A549 (cell line): ENCODE data around the gene BIK.

Source experiments
- CEBPB ChIP-seq, 2 experiments: fragments of >200 bp in 1 of 2; sonication (Bioruptor Twin) in 1 of 2; formaldehyde crosslinking in 1 of 2; IDR thresholded peaks; 2 replicates each; pipeline ENCODE4 v1.6.1; 2012 to 2016
- CTCF ChIP-seq: fragments of >200 bp; sonication (Bioruptor Twin); formaldehyde crosslinking; IDR thresholded peaks from 3 replicates; pipeline ENCODE4 v1.5.1; 2016
- EP300 ChIP-seq, 2 experiments: fragments of >200 bp; sonication (Bioruptor Twin); formaldehyde crosslinking; IDR thresholded peaks; 2 replicates in 1 of 2; 3 replicates in 1 of 2; pipeline ENCODE4 v1.6.1; 2016 to 2017
- JUNB ChIP-seq: fragments of >200 bp; sonication (Bioruptor Twin); formaldehyde crosslinking; IDR thresholded peaks from 2 replicates; pipeline ENCODE4 v1.6.1; 2016
- POLR2A ChIP-seq: IDR thresholded peaks from 2 replicates; pipeline ENCODE4 v1.6.1; 2012; ENCODE audit warnings: mild to moderate bottlenecking, low read length
- ZNF302 ChIP-seq: fragments of 250-450 bp; sonication (Bioruptor Pico); IDR thresholded peaks from 2 replicates; pipeline ENCODE4 v1.9.0; 2021; ENCODE audit warnings: inconsistent platforms, mild to moderate bottlenecking, moderate library complexity

- TF ChIP-seq CEBPB (IDR thresholded peaks at IDR 0.05) (no peak), EP300 (IDR thresholded peaks at IDR 0.05) (no peak), JUNB (no peak), POLR2A (no peak), ZNF302 (CRISPR knock-in tag) (no peak), CTCF (no peak)
Measured at GRCh38 chr22:43160497-43161126, 50.1 kb downstream of the BIK start.
